ENCODE results near the gene RASGEF1B. TPM values are rescaled to one million over a fixed set of nuclear protein-coding genes. Genes with fewer than 3 reads are reported as not detected.
A peak's percentile ranks its signal among the peaks of the same experiment; 100 is the strongest.

RASGEF1B gene
- total RNA-seq, 4 donors from 2014 or later, result 0.77 to 25.9 (median 12.2) TPM

DNA sequence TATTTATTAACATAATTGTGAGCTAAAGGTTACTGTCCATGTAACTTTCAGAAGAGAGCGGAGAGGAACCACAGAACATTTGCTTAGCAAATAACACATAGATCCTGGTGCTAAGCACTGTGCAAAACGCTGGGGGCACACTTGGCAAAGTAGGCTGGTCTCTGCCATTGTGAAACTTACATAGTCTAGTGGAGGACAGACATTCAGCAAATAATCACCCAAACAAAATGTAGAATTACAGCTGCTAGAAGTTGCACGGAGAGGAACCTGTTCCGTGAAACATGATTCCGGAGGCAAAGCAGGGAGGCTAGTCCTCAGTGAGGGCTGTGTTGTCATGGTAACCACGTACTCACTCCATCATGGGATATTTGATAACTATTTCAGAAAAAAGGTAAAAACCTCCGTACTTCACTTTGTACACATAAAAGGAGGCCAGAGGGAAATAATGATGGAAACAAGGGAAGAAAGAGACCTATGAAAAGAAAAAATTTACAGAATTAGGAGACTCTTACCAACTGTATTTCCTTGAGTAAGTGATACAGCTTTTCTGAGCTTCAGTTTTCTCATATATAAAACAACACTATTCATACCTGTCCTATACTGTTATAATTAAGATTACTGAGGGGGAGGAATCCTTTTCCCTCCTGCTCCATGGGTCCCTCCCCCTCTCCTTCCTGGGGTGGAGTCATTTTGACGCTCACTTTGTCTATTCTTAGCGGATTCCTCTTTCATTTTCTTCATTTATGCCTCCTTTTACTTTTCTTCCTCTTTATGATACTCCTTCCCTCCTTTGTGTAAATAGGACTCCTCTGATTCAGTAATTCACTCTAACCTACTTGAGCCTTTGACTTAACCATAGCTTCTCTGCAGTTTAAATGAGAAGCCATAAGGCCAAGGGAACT, 825 bp upstream of the RASGEF1B start:
- DNase-seq, result peak in 1 of 2 donors; percentile 26
- intact Hi-C loops (cut with DNase I; ENCODE audit: low total_unique reads), result no loop called here
- H3K27ac ChIP-seq, result peak overlapping the region; percentile 72 to 78
- peak overlapping the region; percentile 66 to 69 for H3K4me3 ChIP-seq
- no peaks in the 10 kb centered on the region for H3K4me1 ChIP-seq
- no peaks in the 10 kb centered on the region for H3K27me3 ChIP-seq
- no peak for TF ChIP-seq POLR2A (IDR thresholded peaks at IDR 0.05)
- peak in 2 of 4 experiments; percentile 8 to 11 for TF ChIP-seq CTCF (IDR thresholded peaks at IDR 0.05)
- no peaks in the 10 kb centered on the region for H3K9me3 ChIP-seq
- H3K36me3 ChIP-seq, result no peaks in the 10 kb centered on the region

- Histone ChIP-seq H3K27me3 (no peaks in the 10 kb centered on the region), H3K9me3 (no peaks in the 10 kb centered on the region), H3K4me3 (peak overlapping the region; percentile 66 to 69), H3K27ac (peak overlapping the region; percentile 72 to 78), H3K36me3 (no peaks in the 10 kb centered on the region), H3K4me1 (no peaks in the 10 kb centered on the region)
- TF ChIP-seq POLR2A (IDR thresholded peaks at IDR 0.05) (no peak), CTCF (IDR thresholded peaks at IDR 0.05) (no peak)
- intact Hi-C loops (cut with DNase I; ENCODE audit: low total_unique reads), result no loop called here
- no peak for DNase-seq
Observed at GRCh38 chr4:81471298-81471587, 464 bp downstream of the RASGEF1B start.

DNA sequence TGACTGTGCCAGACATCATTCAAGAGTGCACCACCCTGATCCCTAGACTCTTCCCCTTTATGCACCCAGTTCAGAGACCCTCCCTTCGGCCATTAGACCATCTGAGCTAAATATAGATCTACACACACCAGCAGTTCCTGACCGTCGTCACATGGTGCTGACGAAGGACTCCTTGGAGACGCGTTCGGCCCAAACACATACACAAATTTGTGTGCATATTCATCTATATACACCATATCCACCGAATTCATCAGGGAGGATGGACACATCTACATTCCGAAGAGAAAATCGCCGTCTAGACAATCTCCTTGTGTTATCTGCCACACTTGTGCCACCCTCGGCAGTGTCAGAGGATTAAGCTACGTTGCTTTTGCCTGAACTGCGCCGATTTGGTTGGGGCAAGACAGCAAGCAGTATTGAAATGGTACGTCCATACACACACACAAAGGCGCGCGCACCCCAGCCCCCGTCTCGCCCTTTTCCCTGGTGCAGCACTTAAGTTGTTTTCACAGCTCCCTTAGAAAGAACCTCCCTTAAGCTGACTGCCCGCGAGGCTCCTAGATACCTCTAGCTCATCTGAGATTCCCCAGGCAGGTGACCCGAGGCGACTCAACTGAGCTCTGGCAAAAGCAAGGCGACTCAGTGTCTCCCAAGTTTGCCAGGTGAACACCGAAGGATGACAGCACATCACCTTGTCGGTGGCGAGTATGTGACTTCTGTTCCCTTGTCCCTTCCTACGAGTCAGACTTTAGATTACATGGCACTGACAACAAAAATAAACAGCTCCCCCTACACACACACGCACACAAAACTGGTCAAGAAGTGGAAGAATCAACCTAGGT, 1.0 kb downstream of the RASGEF1B start:
- Histone ChIP-seq H3K27me3 (no peaks in the 10 kb centered on the region), H3K4me1 (no peaks in the 10 kb centered on the region), H3K9me3 (no peaks in the 10 kb centered on the region), H3K36me3 (no peaks in the 10 kb centered on the region), H3K4me3 (peak overlapping the region; percentile 66 to 69), H3K27ac (peak overlapping the region; percentile 72 to 78)
- peak; percentile 25 to 28 for DNase-seq
- intact Hi-C loops (cut with DNase I; ENCODE audit: low total_unique reads), result no loop called here
- no peak for TF ChIP-seq CTCF (IDR thresholded peaks at IDR 0.05)
- TF ChIP-seq POLR2A (IDR thresholded peaks at IDR 0.05), result no peak

GRCh38 chr4:81469781-81470455, 1.8 kb downstream of the RASGEF1B start:
- intact Hi-C loops (cut with DNase I; ENCODE audit: low total_unique reads), result no loop called here
- no peaks in the 10 kb centered on the region for H3K27me3 ChIP-seq
- no peaks in the 10 kb centered on the region for H3K9me3 ChIP-seq
- peak overlapping the region in 1 of 2 donors; percentile 69 for H3K4me3 ChIP-seq
- H3K27ac ChIP-seq, result no peak overlapping the region
- no peak for DNase-seq
- TF ChIP-seq CTCF (IDR thresholded peaks at IDR 0.05) (no peak), POLR2A (IDR thresholded peaks at IDR 0.05) (no peak)
- H3K36me3 ChIP-seq, result no peaks in the 10 kb centered on the region
- H3K4me1 ChIP-seq, result no peaks in the 10 kb centered on the region

Data from uterus (tissue), 4 donors.